ENCODE measurements around the gene FTO.

FTO gene

DNA sequence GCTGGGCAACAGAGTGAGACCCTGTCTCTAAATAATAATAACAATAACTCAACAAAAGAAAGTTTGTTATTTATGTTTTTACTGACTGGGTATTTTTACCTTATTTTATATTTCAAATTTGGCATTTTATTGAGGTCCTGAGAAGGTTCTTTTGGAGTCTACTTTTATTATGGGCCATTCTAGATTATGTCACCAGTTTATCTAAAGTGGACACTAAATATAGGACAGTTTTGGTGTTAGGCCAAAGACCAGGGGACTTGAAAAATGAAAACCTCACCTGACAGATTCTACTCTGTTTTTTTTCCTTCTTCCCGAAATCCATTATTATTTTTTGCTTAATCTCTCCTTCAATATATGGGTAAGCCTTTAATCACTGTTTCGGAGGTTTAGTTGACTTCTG, 8.1 kb downstream of the FTO start:
- DNase-seq = no peak

- DNase-seq = no peak
Measured at GRCh38 chr16:53713403-53714204, 9.6 kb downstream of the FTO start.

- peak; percentile 88 to 92 for DNase-seq
Measured at GRCh38 chr16:53714205-53715022, 10.5 kb downstream of the FTO start.

DNA sequence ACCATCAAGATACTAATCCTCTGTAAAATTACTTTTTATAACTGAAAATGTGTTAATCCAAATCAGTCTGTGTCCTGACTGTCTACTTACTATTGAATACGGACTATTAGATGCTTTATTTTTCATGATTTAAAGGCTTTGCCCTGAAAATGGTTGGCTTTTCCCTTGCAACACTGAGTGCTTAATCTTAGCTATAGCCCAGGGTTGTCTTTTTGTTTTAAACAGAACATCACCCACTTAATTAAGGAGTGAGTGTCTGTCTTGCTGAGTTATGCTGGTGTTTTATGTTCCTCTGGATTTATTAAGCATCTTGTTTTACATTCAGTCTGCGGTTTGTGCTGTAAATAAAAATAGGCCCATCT, 11.0 kb downstream of the FTO start:
- DNase-seq = no peak

GRCh38 chr16:53717577-53717976, 13.6 kb downstream of the FTO start:
- DNase-seq = no peak

GRCh38 chr16:53721017-53721416, 17.1 kb downstream of the FTO start:
- DNase-seq = no peak

DNA sequence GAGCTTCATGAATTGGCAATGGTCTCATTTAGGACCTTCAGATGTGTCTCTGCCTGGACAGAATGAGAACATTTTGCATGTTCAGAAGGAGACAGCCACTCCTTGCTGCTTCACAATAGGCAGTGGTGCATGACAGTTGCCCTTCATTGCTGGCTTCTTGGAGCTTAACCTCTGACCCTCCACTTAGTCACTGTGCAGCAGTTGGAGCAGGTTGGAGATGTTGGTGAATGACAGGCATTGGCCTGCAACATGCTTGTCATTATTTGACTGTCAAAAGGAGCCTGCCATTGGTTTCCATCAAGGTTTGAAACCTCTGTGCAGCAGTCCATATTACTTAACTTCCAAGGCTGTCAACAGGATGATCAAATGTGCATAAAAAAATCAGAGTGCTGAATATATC, 22.7 kb downstream of the FTO start:
- DNase-seq = no peak

- DNase-seq = no peak
Measured at GRCh38 chr16:53730693-53731092, 26.7 kb downstream of the FTO start.

DNA sequence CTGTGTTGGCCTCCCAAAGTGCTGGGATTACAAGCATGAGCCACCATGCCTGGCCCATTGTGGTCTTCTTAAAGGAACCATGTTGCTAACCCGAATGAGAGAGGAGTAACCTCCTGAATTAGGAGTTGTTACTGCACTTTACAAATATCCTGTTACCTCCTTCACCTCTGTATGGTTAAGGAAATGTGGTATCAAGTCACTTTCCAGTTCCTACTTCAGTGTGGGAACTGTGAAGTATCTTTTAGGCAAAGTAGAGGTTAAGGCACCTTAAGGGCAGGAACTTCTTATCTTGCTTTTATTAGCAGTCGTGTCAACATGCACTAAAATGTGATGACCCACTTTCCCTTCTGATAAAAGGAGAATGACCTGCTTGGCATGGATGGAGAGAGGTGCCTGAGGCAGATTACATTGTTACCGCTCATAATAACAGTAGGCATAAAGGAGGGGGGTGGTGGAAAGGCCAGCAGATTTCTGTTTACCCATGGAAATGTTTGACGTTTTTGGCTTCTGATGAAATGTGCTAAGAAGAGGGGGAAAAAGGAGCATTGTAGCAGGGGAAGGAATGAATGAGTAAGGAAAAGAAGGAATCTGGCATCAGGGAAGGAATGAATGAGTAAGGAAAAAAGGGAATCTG, 28.5 kb downstream of the FTO start:
- no peak for DNase-seq

DNA sequence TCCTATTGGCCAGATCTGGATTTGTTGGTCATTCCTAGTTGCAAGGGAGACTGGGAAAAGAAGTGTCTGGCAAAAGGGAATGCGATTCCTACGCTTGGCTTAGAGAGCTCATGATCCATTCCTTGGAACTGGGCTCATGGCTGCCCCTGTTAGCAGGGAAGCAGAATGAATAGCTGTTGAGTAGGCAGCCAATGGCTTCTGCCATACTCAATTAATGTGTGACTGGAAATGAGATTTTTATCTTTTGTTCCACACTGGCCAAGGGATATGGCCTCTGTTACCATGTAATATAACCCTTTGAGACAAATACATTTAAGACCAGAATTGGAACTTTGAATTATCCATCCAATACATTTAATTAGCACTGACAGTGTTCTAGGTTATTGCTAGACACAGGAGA, 31.0 kb downstream of the FTO start:
- DNase-seq = no peak

GRCh38 chr16:53736297-53736696, 32.3 kb downstream of the FTO start:
- DNase-seq = no peak

- no peak for DNase-seq
Measured at GRCh38 chr16:53737552-53737951, 33.6 kb downstream of the FTO start.

DNA sequence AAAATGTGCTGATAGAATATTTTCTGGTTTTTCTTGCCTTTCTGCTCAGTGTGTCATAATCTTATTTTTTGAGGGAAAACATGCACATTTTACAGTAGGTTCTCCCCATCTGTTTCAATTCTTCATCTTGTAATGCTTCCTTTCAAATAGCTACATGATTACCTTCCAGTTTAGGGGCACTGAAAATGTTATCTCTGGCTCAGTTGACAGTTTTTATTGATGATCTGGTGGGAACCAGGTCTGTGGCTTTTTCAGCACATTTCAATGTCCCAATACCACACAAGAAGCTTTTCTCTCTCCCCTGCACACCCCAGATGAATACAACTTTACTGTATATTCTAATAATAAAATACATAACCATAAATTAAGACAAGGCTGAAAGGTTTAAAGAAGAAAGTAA, 36.5 kb downstream of the FTO start:
- DNase-seq = no peak

GRCh38 chr16:53740933-53741531, 37.1 kb downstream of the FTO start:
- DNase-seq = no peak

- DNase-seq = no peak
Measured at GRCh38 chr16:53741546-53741945, 37.6 kb downstream of the FTO start.

GRCh38 chr16:53743149-53743566, 39.2 kb downstream of the FTO start:
- no peak for DNase-seq

- DNase-seq = no peak
Measured at GRCh38 chr16:53744449-53744848, 40.5 kb downstream of the FTO start.

GRCh38 chr16:53745086-53745485, 41.1 kb downstream of the FTO start:
- DNase-seq = no peak

DNA sequence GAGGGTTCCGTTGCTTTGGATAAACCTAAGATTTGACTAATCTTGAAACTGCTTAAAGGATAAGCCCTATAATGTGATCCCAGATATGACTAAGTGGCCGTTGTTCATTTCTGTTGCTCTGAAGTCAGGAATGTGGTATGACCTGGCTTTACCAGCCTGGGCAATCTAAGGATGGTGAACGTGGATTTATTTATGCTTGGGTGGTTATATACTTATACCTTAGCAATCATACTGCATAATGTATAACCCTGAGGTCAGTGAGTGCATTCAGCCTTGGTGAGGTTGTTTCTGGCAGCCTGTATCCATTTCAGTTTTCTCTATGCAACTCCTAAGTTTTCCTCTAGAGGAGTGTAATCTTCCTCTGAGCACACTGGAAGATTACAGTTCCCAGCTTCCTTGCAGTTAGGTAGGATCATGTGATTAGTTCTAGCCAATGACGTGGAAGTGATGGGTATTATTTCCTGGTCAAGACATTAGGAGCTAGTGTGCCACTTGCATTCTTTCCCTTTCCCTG, 41.9 kb downstream of the FTO start:
- DNase-seq = no peak

DNA sequence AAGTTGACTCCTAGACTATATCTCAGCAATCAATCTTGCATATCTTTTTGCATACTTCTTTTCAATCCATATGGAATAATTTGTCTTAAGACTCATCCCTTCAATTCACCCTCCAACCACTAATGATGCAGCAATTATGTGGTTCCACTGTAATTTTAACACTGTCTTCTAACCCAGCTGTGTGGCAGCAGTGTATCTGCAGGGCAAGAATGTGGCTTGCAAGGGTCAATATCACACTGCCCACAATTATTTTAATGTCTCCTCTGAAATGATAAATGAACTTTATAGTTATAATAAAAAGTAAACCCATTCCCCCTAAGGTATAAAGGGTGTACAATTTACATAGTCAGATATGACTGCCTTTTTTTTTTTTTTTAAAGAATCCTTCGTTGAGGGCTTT, 48.6 kb downstream of the FTO start:
- DNase-seq = no peak

DNA sequence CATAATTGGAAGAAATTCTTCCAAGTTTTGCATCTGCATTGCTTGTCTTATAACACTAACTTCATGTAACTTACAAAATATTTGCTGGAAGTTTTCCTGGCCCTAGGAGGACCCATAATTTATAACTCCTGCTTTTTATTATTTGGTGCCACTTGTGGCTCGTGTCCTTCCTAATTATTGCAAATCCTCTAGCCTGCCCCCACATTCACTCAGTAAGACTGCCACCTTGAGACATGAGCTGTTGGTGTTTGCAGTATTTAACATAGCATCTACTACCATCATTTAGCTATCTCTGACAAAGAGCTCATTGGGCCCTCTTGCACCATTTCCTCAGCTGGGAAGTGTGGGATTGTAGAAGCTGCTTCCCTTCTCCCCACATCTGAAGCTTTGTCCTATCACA, 49.5 kb downstream of the FTO start:
- DNase-seq = no peak

GRCh38 chr16:53755026-53755910, 51.3 kb downstream of the FTO start:
- peak in 1 of 2 experiments; percentile 33 for DNase-seq

All from NCI-H1930 (cell line).